HG02571 (cell line): Measurements from ENCODE around the gene RAD52.

ENCODE experiments used
- ATAC-seq: cut with Tn5 transposase; IDR thresholded peaks from one replicate; pipeline ENCODE4 v1.9.1; 2021; ENCODE audit warnings: mild to moderate bottlenecking, moderate library complexity; ENCODE audit not compliant: unreplicated experiment

The RAD52 gene

DNA sequence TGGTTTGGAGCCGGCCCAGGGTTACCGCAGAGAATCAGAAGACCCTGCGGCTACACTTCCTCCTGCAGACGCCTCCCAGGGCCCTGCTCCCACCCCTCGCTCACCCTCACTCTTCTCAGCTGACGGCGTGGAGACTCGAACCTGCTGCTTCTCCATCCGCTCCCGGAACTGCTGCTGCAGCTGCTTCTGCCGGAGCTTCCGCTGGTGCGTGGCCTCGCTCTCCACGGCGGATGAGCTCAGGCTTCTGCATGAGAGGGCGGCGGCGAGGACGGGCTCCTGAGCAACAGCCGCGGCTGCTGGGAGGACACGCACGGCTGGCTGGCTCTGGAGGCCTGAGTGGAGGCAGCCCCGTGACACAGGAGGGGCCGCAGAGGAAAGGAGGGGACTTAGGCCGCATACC, 33.3 kb downstream of the RAD52 start:
- no peak for ATAC-seq

- no peak for ATAC-seq
Observed at GRCh38 chr12:915090-915489, 34.4 kb downstream of the RAD52 start.

GRCh38 chr12:913919-914698, 35.4 kb downstream of the RAD52 start:
- ATAC-seq = no peak

GRCh38 chr12:912466-913235, 36.8 kb downstream of the RAD52 start:
- ATAC-seq = no peak

GRCh38 chr12:911191-911826, 38.2 kb downstream of the RAD52 start:
- no peak for ATAC-seq

DNA sequence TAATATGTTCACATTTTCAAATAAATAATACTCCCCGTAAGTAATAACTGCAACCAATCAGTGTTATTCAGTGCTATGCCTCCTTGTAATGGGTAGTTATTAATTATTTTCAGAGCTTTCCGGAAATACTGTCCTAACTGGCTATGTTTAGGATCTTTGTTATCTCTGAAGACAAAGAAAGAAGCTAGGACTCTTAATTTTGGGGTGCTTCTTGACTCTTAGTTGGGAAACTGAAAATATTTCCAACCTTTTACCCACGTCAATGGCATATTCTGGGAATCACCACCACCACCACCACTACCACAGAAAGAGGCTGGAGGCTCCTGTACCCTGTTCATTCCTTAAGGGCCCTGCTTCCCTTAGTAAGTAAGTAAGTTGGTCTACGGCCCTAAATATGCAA, 39.1 kb downstream of the RAD52 start:
- ATAC-seq = no peak

GRCh38 chr12:909861-910260, 39.6 kb downstream of the RAD52 start:
- ATAC-seq = no peak

DNA sequence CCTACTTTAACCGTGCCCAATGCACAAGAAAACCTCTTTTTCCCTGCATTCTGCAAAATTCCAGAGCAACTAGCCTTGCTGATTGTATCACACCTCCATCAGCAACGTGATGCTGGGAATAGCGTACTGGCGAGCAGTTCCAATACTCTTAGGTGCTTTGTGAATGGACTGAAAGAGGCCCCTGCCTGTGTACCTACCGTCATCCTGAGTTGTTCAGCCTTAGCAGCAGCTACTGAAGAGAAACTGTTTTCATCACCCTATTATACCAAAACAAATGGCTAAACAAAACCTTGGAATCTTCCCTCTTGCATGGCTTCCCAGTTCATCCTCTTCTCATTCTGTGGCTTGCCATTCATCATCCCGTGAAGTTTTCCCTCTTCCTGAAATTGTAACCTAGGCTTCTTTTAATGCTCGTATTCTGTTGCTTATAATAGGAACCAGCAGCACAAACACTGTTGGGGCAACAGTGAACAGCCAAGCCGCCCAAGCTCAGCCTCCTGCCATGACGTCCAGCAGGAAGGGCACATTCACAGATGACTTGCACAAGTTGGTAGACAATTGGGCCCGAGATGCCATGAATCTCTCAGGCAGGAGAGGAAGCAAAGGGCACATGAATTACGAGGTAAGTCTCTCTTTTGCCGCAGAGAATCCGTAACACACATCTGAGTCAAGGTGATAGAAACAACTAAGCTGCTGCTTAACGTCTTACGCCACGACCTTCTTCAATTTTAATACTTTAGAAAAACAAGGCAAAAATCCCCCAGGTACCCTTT, 41.9 kb downstream of the RAD52 start:
- no peak for ATAC-seq

- no peak for ATAC-seq
Observed at GRCh38 chr12:906062-906585, 43.4 kb downstream of the RAD52 start.

GRCh38 chr12:905261-906031, 44.0 kb downstream of the RAD52 start:
- no peak for ATAC-seq

DNA sequence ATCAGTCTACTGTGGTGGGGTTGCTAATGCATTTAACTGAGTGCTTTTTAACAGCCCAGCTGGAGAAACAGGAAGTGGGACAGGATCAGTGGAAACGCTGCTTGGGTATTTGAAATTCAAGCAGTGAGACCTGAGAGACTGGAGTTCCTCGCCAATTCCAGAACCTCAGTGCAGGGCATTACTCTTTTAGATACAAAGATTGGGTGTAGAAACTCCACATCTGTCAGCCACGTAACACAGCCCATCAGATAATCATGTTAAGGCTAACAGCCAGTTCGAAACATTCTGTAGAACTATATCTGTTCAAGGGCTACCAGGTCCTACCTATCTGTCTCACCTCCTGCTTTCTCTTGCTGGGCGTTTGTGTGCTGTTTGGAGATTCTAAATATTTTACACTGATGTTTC, 45.5 kb downstream of the RAD52 start:
- ATAC-seq = no peak

- no peak for ATAC-seq
Observed at GRCh38 chr12:903055-903454, 46.4 kb downstream of the RAD52 start.

- no peak for ATAC-seq
Observed at GRCh38 chr12:902581-902980, 46.9 kb downstream of the RAD52 start.

- ATAC-seq = no peak
Observed at GRCh38 chr12:897386-897785, 52.1 kb downstream of the RAD52 start.

GRCh38 chr12:896031-896430, 53.5 kb downstream of the RAD52 start:
- no peak for ATAC-seq

DNA sequence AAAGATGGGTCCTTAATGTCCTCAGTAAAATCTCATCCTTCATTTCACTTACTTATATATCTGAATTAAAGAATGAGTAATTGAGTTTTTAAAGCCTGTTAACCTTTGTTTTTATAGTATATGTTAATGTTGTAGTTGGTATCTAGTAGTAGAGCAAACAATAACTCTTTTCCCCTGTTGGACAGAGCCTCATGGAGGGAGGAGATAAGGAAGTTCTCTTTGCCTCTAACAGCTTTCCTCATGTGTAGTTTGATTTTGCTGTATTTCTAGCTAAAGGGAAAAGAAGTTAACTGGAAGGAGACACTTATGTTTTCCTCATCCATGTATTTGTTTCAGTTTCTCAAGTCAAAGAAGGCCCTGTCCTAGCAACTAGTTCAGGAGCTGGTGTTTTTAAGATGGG, 55.3 kb downstream of the RAD52 start:
- ATAC-seq = no peak

DNA sequence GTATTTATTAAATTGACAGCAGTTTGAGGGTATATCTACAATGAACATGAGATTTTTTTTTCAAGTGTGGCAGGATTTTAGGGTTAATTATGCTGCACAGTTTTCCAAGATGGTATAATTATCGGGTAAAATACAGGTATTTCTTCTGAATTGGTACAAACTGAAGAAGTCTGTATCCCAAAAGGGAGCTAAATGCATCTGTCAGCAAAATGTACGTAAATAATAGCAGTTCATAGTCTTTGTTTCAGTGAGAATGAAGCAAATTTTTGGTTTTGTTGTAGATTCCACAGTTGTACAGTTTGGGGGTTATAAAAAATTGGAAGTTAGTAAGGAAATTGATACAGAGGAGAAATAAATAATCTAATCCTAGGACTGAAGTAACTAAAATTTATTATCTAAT, 63.3 kb downstream of the RAD52 start:
- no peak for ATAC-seq

DNA sequence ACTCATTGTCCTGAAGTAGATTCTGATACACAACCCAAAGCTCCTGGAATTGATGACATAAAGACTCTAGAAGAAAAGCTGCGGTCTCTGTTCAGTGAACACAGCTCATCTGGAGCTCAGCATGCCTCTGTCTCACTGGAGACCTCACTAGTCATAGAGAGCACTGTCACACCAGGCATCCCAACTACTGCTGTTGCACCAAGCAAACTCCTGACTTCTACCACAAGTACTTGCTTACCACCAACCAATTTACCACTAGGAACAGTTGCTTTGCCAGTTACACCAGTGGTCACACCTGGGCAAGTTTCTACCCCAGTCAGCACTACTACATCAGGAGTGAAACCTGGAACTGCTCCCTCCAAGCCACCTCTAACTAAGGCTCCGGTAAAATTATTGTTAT, 63.8 kb downstream of the RAD52 start:
- ATAC-seq = no peak

GRCh38 chr12:884746-885414, 64.6 kb downstream of the RAD52 start:
- ATAC-seq = no peak

DNA sequence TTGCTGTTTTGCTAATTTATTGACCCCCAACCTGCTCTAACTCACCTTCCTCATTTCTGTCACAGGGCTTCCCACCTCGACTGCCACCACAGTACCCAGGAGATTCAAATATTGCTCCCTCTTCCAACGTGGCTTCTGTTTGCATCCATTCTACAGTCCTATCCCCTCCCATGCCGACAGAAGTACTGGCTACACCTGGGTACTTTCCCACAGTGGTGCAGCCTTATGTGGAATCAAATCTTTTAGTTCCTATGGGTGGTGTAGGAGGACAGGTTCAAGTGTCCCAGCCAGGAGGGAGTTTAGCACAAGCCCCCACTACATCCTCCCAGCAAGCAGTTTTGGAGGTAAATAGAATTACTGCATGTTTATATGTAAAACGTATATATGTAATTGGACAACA, 68.8 kb downstream of the RAD52 start:
- no peak for ATAC-seq
